WTC11 (cell line): ENCODE results near the gene CPT1C.

ENCODE experiments used
- FOXJ3 ChIP-seq: sonication (generic); formaldehyde crosslinking; IDR thresholded peaks from 2 replicates; pipeline ENCODE4 v1.9.0; 2021; ENCODE audit warnings: missing genetic modification reagents, mild to moderate bottlenecking, borderline replicate concordance
- NR1H2 ChIP-seq: sonication (generic); formaldehyde crosslinking; IDR thresholded peaks from 2 replicates; pipeline ENCODE4 v1.9.0; 2021; ENCODE audit warnings: mild to moderate bottlenecking, moderate library complexity, missing genetic modification reagents
- TEAD4 ChIP-seq: sonication (generic); formaldehyde crosslinking; IDR thresholded peaks from 2 replicates; pipeline ENCODE4 v1.8.0; 2022; ENCODE audit warnings: mild to moderate bottlenecking, missing genetic modification reagents
- TP53 ChIP-seq: sonication (generic); formaldehyde crosslinking; IDR thresholded peaks from 2 replicates; pipeline ENCODE4 v1.8.1; 2023; ENCODE audit warnings: mild to moderate bottlenecking, missing genetic modification reagents
- TF ChIP-seq, protein P1 (sequence below): fragments of 200-600 bp; IDR thresholded peaks from 2 replicates; pipeline ENCODE4 v1.8.0; 2022; ENCODE audit warnings: antibody characterized with exemption
- TF ChIP-seq, protein P2 (sequence below): sonication (generic); formaldehyde crosslinking; IDR thresholded peaks from 2 replicates; pipeline ENCODE4 v1.8.0; 2022; ENCODE audit warnings: mild to moderate bottlenecking, missing genetic modification reagents
- TF ChIP-seq, protein P3 (sequence below): sonication (generic); formaldehyde crosslinking; conservative IDR thresholded peaks from 2 replicates; pipeline ENCODE4 v1.8.1; 2023; ENCODE audit warnings: mild to moderate bottlenecking, low read depth, missing genetic modification reagents, moderate library complexity
- TF ChIP-seq, protein P4 (sequence below): sonication (generic); formaldehyde crosslinking; IDR thresholded peaks from 2 replicates; pipeline ENCODE4 v1.8.1; 2023; ENCODE audit warnings: mild to moderate bottlenecking, missing genetic modification reagents, borderline replicate concordance
- TF ChIP-seq, protein P5 (sequence below): sonication (generic); formaldehyde crosslinking; IDR thresholded peaks from 2 replicates; pipeline ENCODE4 v1.8.0; 2022; ENCODE audit warnings: mild to moderate bottlenecking, missing genetic modification reagents

DNA sequence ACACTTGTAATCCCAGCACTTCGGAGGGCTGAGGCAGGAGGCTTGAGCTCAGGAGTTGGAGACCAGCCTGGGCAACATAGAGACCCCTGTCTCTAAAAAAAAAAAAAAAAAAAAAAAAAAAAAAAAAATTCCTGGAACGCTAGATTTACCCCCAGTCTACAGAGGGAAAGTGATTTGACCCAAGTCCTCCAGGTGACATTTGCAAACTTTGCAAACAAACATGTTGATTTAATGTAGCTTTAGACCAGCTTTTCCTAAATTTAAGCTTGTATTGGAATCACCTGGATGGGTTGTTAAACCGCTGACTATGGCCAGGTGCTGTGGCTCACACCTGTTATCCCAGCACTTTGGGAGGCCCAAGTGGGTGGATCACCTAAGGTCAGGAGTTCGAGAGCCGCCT lies 8.4 kb downstream of the CPT1C start:
- TF ChIP-seq NR1H2 (CRISPR knock-in tag) (no peak), FOXJ3 (no peak), TP53 (no peak), TEAD4 (CRISPR knock-in tag) (no peak)
- TF ChIP-seq, protein P1, sequence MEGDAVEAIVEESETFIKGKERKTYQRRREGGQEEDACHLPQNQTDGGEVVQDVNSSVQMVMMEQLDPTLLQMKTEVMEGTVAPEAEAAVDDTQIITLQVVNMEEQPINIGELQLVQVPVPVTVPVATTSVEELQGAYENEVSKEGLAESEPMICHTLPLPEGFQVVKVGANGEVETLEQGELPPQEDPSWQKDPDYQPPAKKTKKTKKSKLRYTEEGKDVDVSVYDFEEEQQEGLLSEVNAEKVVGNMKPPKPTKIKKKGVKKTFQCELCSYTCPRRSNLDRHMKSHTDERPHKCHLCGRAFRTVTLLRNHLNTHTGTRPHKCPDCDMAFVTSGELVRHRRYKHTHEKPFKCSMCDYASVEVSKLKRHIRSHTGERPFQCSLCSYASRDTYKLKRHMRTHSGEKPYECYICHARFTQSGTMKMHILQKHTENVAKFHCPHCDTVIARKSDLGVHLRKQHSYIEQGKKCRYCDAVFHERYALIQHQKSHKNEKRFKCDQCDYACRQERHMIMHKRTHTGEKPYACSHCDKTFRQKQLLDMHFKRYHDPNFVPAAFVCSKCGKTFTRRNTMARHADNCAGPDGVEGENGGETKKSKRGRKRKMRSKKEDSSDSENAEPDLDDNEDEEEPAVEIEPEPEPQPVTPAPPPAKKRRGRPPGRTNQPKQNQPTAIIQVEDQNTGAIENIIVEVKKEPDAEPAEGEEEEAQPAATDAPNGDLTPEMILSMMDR = no peak
- TF ChIP-seq, protein P2, sequence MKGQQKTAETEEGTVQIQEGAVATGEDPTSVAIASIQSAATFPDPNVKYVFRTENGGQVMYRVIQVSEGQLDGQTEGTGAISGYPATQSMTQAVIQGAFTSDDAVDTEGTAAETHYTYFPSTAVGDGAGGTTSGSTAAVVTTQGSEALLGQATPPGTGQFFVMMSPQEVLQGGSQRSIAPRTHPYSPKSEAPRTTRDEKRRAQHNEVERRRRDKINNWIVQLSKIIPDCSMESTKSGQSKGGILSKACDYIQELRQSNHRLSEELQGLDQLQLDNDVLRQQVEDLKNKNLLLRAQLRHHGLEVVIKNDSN (CRISPR knock-in tag) = no peak
- TF ChIP-seq, protein P3, sequence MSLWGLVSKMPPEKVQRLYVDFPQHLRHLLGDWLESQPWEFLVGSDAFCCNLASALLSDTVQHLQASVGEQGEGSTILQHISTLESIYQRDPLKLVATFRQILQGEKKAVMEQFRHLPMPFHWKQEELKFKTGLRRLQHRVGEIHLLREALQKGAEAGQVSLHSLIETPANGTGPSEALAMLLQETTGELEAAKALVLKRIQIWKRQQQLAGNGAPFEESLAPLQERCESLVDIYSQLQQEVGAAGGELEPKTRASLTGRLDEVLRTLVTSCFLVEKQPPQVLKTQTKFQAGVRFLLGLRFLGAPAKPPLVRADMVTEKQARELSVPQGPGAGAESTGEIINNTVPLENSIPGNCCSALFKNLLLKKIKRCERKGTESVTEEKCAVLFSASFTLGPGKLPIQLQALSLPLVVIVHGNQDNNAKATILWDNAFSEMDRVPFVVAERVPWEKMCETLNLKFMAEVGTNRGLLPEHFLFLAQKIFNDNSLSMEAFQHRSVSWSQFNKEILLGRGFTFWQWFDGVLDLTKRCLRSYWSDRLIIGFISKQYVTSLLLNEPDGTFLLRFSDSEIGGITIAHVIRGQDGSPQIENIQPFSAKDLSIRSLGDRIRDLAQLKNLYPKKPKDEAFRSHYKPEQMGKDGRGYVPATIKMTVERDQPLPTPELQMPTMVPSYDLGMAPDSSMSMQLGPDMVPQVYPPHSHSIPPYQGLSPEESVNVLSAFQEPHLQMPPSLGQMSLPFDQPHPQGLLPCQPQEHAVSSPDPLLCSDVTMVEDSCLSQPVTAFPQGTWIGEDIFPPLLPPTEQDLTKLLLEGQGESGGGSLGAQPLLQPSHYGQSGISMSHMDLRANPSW (CRISPR knock-in tag) = no peak
- TF ChIP-seq, protein P4, sequence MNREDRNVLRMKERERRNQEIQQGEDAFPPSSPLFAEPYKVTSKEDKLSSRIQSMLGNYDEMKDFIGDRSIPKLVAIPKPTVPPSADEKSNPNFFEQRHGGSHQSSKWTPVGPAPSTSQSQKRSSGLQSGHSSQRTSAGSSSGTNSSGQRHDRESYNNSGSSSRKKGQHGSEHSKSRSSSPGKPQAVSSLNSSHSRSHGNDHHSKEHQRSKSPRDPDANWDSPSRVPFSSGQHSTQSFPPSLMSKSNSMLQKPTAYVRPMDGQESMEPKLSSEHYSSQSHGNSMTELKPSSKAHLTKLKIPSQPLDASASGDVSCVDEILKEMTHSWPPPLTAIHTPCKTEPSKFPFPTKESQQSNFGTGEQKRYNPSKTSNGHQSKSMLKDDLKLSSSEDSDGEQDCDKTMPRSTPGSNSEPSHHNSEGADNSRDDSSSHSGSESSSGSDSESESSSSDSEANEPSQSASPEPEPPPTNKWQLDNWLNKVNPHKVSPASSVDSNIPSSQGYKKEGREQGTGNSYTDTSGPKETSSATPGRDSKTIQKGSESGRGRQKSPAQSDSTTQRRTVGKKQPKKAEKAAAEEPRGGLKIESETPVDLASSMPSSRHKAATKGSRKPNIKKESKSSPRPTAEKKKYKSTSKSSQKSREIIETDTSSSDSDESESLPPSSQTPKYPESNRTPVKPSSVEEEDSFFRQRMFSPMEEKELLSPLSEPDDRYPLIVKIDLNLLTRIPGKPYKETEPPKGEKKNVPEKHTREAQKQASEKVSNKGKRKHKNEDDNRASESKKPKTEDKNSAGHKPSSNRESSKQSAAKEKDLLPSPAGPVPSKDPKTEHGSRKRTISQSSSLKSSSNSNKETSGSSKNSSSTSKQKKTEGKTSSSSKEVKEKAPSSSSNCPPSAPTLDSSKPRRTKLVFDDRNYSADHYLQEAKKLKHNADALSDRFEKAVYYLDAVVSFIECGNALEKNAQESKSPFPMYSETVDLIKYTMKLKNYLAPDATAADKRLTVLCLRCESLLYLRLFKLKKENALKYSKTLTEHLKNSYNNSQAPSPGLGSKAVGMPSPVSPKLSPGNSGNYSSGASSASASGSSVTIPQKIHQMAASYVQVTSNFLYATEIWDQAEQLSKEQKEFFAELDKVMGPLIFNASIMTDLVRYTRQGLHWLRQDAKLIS (CRISPR knock-in tag) = no peak
- TF ChIP-seq, protein P5, sequence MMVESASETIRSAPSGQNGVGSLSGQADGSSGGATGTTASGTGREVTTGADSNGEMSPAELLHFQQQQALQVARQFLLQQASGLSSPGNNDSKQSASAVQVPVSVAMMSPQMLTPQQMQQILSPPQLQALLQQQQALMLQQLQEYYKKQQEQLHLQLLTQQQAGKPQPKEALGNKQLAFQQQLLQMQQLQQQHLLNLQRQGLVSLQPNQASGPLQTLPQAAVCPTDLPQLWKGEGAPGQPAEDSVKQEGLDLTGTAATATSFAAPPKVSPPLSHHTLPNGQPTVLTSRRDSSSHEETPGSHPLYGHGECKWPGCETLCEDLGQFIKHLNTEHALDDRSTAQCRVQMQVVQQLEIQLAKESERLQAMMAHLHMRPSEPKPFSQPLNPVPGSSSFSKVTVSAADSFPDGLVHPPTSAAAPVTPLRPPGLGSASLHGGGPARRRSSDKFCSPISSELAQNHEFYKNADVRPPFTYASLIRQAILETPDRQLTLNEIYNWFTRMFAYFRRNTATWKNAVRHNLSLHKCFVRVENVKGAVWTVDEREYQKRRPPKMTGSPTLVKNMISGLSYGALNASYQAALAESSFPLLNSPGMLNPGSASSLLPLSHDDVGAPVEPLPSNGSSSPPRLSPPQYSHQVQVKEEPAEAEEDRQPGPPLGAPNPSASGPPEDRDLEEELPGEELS (CRISPR knock-in tag) = no peak
